Upper lobe of right lung (tissue), 1 donor: ENCODE measurements around the gene RELN. TPM values are rescaled to one million over a fixed set of nuclear protein-coding genes. Genes with fewer than 3 reads are reported as not detected.

Experiments
- ATAC-seq: fragments of 200-7000 bp; cut with Tn5 transposase; one replicate; pipeline ENCODE4 v1.9.1; 2020; ENCODE audit warnings: mild to moderate bottlenecking, moderate library complexity
- DNase-seq: peaks from one replicate; pipeline ENCODE4 v3.0.0-alpha.2; 2020
- H3K27ac ChIP-seq: fragments of 200-600 bp; one replicate; pipeline ENCODE4 v1.8.0; 2022
- H3K27me3 ChIP-seq: fragments of 200-600 bp; one replicate; pipeline ENCODE4 v1.8.0; 2022; ENCODE audit warnings: mild to moderate bottlenecking
- H3K36me3 ChIP-seq: fragments of 200-600 bp; one replicate; pipeline ENCODE4 v1.8.0; 2022
- H3K4me1 ChIP-seq: fragments of 200-600 bp; one replicate; pipeline ENCODE4 v1.8.0; 2022
- H3K4me3 ChIP-seq: fragments of 200-600 bp; one replicate; pipeline ENCODE4 v1.8.0; 2022; ENCODE audit warnings: mild to moderate bottlenecking
- H3K9me3 ChIP-seq: fragments of 200-600 bp; one replicate; pipeline ENCODE4 v1.8.0; 2022
- intact Hi-C: fragments of 100-400 bp; cut with DNase I; formaldehyde crosslinking; loops from one replicate; pipeline ENCODE4 v1.11.0; 2022
- total RNA-seq: library from RNA; stranded (reverse); fragmentation: NEBNext Ultra II Directional; extraction: Animal tissue kit (Norgen Biotek cat#: 25700); gene quantifications from one replicate; pipeline ENCODE4 v1.2.1, GENCODE V29; 2021
- TF ChIP-seq, protein P1 (sequence below): fragments of 200-600 bp; IDR thresholded peaks from one replicate; pipeline ENCODE4 v1.8.0; 2022; ENCODE audit warnings: antibody characterized with exemption
- donor health status: DM: no; HTN: yes; CAD: no; lungs with severe emphysema.

The RELN gene
- total RNA-seq, 1 donor from 2014 or later = 5.6 TPM

DNA sequence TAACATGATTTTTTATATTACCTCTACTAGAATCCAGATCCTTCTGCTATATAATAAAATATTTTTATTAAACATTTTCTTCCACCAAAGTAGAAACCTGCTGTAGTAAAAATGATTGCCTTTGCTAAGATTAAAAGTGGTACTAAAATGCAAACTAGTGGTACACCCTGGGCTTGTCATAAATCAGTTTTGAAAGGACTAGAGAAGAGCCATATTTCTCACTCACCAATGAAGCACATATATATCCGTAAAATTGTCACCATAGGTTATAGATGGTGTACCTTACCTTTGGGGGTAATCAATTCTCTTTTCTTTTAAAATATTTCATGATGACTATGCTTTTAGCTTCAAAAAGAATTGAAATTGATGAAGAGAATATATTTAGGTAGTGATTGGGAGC is 290.4 kb downstream of the RELN start:
- ATAC-seq = no peak
- Histone ChIP-seq H3K4me3 (no peak overlapping the region), H3K9me3 (no peaks in the 10 kb centered on the region), H3K4me1 (no peaks in the 10 kb centered on the region), H3K27me3 (no peaks in the 10 kb centered on the region), H3K36me3 (no peaks in the 10 kb centered on the region), H3K27ac (no peak overlapping the region)
- intact Hi-C loops = no loop called here
- no peak for DNase-seq
- TF ChIP-seq, protein P1, sequence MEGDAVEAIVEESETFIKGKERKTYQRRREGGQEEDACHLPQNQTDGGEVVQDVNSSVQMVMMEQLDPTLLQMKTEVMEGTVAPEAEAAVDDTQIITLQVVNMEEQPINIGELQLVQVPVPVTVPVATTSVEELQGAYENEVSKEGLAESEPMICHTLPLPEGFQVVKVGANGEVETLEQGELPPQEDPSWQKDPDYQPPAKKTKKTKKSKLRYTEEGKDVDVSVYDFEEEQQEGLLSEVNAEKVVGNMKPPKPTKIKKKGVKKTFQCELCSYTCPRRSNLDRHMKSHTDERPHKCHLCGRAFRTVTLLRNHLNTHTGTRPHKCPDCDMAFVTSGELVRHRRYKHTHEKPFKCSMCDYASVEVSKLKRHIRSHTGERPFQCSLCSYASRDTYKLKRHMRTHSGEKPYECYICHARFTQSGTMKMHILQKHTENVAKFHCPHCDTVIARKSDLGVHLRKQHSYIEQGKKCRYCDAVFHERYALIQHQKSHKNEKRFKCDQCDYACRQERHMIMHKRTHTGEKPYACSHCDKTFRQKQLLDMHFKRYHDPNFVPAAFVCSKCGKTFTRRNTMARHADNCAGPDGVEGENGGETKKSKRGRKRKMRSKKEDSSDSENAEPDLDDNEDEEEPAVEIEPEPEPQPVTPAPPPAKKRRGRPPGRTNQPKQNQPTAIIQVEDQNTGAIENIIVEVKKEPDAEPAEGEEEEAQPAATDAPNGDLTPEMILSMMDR = no peak

DNA sequence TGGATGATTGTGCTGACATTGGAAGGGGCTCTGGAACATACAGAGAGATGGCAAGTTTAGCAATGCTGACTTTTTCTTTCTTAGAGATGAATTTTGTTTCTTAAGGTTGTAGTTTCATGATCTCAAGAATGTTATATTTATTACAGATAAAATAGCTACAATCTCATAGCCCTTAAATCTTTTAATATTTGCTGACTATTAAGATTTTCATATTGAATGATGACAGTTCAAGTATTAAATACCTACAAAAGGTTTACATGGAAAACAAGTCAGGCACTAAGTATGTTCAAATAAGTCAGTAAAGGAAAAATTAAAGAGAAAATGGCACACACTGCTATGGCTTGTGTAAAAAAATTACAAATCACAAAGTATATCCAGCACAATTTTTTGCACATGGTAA is 291.4 kb downstream of the RELN start:
- Histone ChIP-seq H3K9me3 (no peaks in the 10 kb centered on the region), H3K4me3 (no peak overlapping the region), H3K27me3 (no peaks in the 10 kb centered on the region), H3K4me1 (no peaks in the 10 kb centered on the region), H3K36me3 (no peaks in the 10 kb centered on the region), H3K27ac (no peak overlapping the region)
- ATAC-seq (no peak), DNase-seq (no peak)
- intact Hi-C loops = no loop called here
- TF ChIP-seq, protein P1 = no peak

DNA sequence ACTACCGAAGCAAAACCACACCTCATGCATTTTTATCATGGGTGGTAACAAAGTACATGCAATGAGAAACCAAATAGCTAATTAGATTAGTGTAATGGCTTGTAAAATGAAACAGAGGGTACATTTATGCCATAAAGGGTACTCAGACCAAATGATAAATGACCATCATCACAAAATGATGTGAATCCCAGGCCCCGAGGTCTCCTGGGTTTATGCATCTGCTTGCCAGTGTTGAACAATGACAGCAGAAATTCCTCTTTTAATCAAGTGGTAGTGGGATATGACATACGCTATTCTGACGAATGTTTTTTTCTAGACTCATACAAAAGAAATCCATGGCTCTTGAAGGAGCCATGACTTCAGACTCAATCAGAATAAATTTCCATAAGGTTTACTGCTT is 293.9 kb downstream of the RELN start:
- Histone ChIP-seq H3K27ac (no peak overlapping the region), H3K4me1 (no peaks in the 10 kb centered on the region), H3K36me3 (no peaks in the 10 kb centered on the region), H3K9me3 (no peaks in the 10 kb centered on the region), H3K4me3 (no peak overlapping the region), H3K27me3 (no peaks in the 10 kb centered on the region)
- DNase-seq (no peak), ATAC-seq (no peak)
- intact Hi-C loops = no loop called here
- TF ChIP-seq, protein P1 = no peak

DNA sequence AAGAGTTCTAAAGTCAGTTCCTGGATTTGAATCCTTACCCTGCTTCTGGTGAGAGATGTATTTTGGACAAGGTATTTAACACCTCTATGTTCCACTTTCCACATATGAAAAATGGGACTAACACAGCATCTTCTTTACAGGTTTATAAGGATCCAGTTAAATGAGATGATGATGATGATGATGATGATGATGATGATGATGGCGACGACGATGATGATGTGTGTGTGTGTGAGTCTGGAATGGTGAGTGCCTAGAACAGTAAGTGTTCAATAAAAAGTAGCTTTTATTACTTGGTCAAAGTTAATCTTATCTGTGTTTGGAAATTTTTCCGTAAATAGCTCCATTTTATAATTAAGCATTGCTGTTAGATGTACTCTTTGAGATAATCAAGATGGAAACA is 295.2 kb downstream of the RELN start:
- no peaks in the 10 kb centered on the region for H3K27me3 ChIP-seq
- no peak for DNase-seq
- H3K4me3 ChIP-seq = no peak overlapping the region
- TF ChIP-seq, protein P1 = no peak
- intact Hi-C loops = no loop called here
- H3K9me3 ChIP-seq = no peaks in the 10 kb centered on the region
- H3K4me1 ChIP-seq = no peaks in the 10 kb centered on the region
- no peak overlapping the region for H3K27ac ChIP-seq
- no peak for ATAC-seq
- no peaks in the 10 kb centered on the region for H3K36me3 ChIP-seq

DNA sequence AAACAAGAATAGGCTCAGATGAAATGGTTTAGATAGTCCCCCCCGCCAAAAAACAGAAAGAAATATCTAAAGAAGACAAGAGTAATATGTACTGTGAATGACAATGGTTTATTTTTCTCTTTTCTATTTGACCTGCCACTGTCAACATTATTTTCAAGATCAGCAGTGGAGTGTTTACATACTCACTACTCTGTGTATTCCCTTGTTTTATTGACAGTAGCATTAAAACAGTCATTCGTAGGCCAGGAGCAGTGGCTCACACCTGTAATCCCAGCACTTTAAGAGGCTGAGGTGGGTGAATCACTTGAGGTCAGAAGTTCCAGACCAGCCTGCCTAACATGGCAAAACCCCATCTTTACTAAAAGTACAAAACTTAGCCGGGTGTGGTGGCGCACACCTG is 298.2 kb downstream of the RELN start:
- DNase-seq (no peak), ATAC-seq (no peak)
- Histone ChIP-seq H3K27ac (no peak overlapping the region), H3K4me3 (no peak overlapping the region), H3K27me3 (peaks cover 5% of the 10 kb centered on the region), H3K36me3 (no peaks in the 10 kb centered on the region), H3K4me1 (no peaks in the 10 kb centered on the region), H3K9me3 (no peaks in the 10 kb centered on the region)
- intact Hi-C loops = no loop called here
- TF ChIP-seq, protein P1 = no peak

DNA sequence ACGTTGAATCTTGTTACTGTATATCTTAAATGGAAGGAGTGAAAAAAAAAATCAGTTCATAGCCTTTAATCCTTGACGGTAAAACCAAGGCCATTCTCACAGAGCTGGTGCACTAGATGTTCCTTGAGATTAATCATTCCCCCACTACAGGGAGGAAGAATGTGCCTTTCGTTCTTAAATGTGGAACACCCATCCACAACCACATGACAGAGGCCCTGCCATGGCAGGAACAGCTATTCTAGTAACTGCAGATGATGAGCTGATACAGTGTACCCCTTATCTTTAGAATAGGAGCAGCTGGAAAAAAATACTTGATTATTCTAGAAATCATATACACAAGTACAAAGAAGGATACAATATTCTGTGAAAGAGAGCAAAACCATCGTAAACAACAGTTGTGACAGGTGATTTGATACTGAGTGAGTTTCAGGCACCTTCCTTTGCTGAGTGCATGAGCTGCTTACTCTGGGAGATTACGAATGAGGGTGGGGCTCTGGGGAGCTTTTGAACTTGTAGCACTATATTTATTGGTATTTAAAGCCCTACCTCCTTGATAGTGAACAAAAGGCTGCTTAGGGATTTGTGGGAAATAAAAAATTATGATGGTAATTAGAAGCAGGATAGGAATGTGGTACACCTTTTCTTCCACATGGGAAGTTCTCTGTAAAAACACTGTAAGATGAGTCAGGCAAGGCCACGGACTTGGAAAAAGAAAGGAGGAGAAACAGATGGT is 299.1 kb downstream of the RELN start:
- no peaks in the 10 kb centered on the region for H3K9me3 ChIP-seq
- H3K27me3 ChIP-seq = peaks cover 5% of the 10 kb centered on the region
- intact Hi-C loops = no loop called here
- DNase-seq (no peak), ATAC-seq (no peak)
- H3K36me3 ChIP-seq = no peaks in the 10 kb centered on the region
- H3K27ac ChIP-seq = no peak overlapping the region
- H3K4me1 ChIP-seq = no peaks in the 10 kb centered on the region
- TF ChIP-seq, protein P1 = no peak
- H3K4me3 ChIP-seq = no peak overlapping the region
